ENCODE results near the gene LAMC2.

Gene LAMC2

GRCh38 chr1:183168308-183168707 is 17.8 kb upstream of the LAMC2 start:
- DNase-seq (ENCODE audit: low read depth, low spot score): no peak

GRCh38 chr1:183173828-183174227 is 12.2 kb upstream of the LAMC2 start:
- no peak for DNase-seq (ENCODE audit: low read depth, low spot score)

- no peak for DNase-seq (ENCODE audit: low read depth, low spot score)
Observed at GRCh38 chr1:183175631-183176030, 10.4 kb upstream of the LAMC2 start.

GRCh38 chr1:183178545-183178944 is 7.5 kb upstream of the LAMC2 start:
- DNase-seq (ENCODE audit: low read depth, low spot score): no peak

GRCh38 chr1:183179033-183179432 is 7.0 kb upstream of the LAMC2 start:
- no peak for DNase-seq (ENCODE audit: low read depth, low spot score)

- no peak for DNase-seq (ENCODE audit: low read depth, low spot score)
Observed at GRCh38 chr1:183180218-183180617, 5.8 kb upstream of the LAMC2 start.

- no peak for DNase-seq (ENCODE audit: low read depth, low spot score)
Observed at GRCh38 chr1:183180634-183181056, 5.4 kb upstream of the LAMC2 start.

- DNase-seq (ENCODE audit: low read depth, low spot score): no peak
Observed at GRCh38 chr1:183186841-183187240, 777 bp downstream of the LAMC2 start.

- no peak for DNase-seq (ENCODE audit: low read depth, low spot score)
Observed at GRCh38 chr1:183188240-183188639, 2.2 kb downstream of the LAMC2 start.

- no peak for DNase-seq (ENCODE audit: low read depth, low spot score)
Observed at GRCh38 chr1:183191833-183192232, 5.8 kb downstream of the LAMC2 start.

GRCh38 chr1:183193963-183194525 is 8.0 kb downstream of the LAMC2 start:
- DNase-seq (ENCODE audit: low read depth, low spot score): no peak

GRCh38 chr1:183194527-183195141 is 8.6 kb downstream of the LAMC2 start:
- no peak for DNase-seq (ENCODE audit: low read depth, low spot score)

GRCh38 chr1:183195142-183195574 is 9.1 kb downstream of the LAMC2 start:
- DNase-seq (ENCODE audit: low read depth, low spot score): no peak

- DNase-seq (ENCODE audit: low read depth, low spot score): no peak
Observed at GRCh38 chr1:183197762-183198161, 11.7 kb downstream of the LAMC2 start.

GRCh38 chr1:183198463-183198862 is 12.4 kb downstream of the LAMC2 start:
- no peak for DNase-seq (ENCODE audit: low read depth, low spot score)

GRCh38 chr1:183199304-183199703 is 13.2 kb downstream of the LAMC2 start:
- DNase-seq (ENCODE audit: low read depth, low spot score): no peak

GRCh38 chr1:183200451-183200850 is 14.4 kb downstream of the LAMC2 start:
- no peak for DNase-seq (ENCODE audit: low read depth, low spot score)

GRCh38 chr1:183203094-183203493 is 17.0 kb downstream of the LAMC2 start:
- no peak for DNase-seq (ENCODE audit: low read depth, low spot score)

- DNase-seq (ENCODE audit: low read depth, low spot score): no peak
Observed at GRCh38 chr1:183205196-183205781, 19.2 kb downstream of the LAMC2 start.

- DNase-seq (ENCODE audit: low read depth, low spot score): no peak
Observed at GRCh38 chr1:183206538-183207122, 20.6 kb downstream of the LAMC2 start.

GRCh38 chr1:183209533-183210158 is 23.6 kb downstream of the LAMC2 start:
- DNase-seq (ENCODE audit: low read depth, low spot score): no peak

GRCh38 chr1:183210681-183211080 is 24.6 kb downstream of the LAMC2 start:
- no peak for DNase-seq (ENCODE audit: low read depth, low spot score)

All from iPS DF 19.7 (cell line).